Activated B cell treated with CpG ODN at 0.5 μM for 24 hours (primary cell): ENCODE data around the gene SGTB. TPM values are rescaled to one million over a fixed set of nuclear protein-coding genes. Genes with fewer than 3 reads are reported as not detected.

Source experiments
- ATAC-seq: fragments of 200-7000 bp; cut with Tn5 transposase; one replicate; pipeline ENCODE4 v1.10.0; 2021; ENCODE audit warnings: low read depth, mild to moderate bottlenecking, moderate library complexity
- CTCF ChIA-PET: fragments of 350-600 bp; sonication (Branson Sonifier 250); formaldehyde crosslinking; loops from one replicate; lab custom pipeline; 2021; ENCODE audit warnings: antibody characterized with exemption; lab: Charles Lee
- POLR2A ChIA-PET: fragments of 350-600 bp; sonication (Branson Sonifier 250); formaldehyde crosslinking; loops from one replicate; lab custom pipeline; 2021; ENCODE audit warnings: antibody characterized with exemption; lab: Charles Lee
- DNase-seq: peaks from one replicate; pipeline ENCODE4 v3.0.0; 2022
- H3K27ac Mint-ChIP-seq: one replicate; pipeline ENCODE4 v1.8.0; 2020; ENCODE audit warnings: mixed read lengths
- H3K27me3 Mint-ChIP-seq: one replicate; pipeline ENCODE4 v1.8.0; 2021; ENCODE audit warnings: mixed read lengths
- H3K36me3 Mint-ChIP-seq: one replicate; pipeline ENCODE4 v1.8.0; 2021; ENCODE audit warnings: low read depth, mixed read lengths
- H3K4me1 Mint-ChIP-seq: one replicate; pipeline ENCODE4 v1.8.0; 2021; ENCODE audit warnings: mixed read lengths
- H3K4me3 Mint-ChIP-seq: one replicate; pipeline ENCODE4 v1.8.0; 2020; ENCODE audit warnings: mild to moderate bottlenecking, mixed read lengths
- H3K9me3 Mint-ChIP-seq: one replicate; pipeline ENCODE4 v1.8.0; 2020; ENCODE audit warnings: mixed read lengths
- CTCF ChIP-seq: fragments of 200-600 bp; IDR thresholded peaks from one replicate; pipeline ENCODE4 v1.8.0; 2022; ENCODE audit warnings: antibody characterized with exemption, mild to moderate bottlenecking
- intact Hi-C: fragments of 100-400 bp; cut with micrococcal nuclease; formaldehyde crosslinking; loops from one replicate; pipeline ENCODE4 v1.15.1; 2024
- total RNA-seq: library from RNA; stranded (reverse); gene quantifications from 2 replicates; pipeline ENCODE4 v1.2.3, GENCODE V29; 2022

SGTB gene
- total RNA-seq, 1 donor from 2014 or later: 9.5 TPM

DNA sequence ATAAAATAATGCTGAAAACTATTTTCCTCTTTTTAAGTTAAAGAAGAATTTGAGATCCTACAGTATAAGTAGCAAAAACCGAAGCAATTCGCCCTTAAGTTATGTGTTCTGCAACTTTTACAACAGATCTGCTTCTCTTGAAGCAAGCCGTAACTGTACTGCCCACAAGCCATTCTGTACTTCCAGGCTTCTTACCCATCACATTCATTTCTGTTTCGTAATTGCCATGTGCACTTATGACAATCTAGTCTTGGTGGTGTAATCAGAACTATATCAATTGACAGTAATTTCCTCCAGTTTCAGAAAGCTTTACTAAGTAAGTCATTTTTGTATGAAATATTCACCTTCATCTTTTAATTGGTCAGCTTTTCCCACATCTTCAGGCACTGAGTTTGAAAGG is 13.8 kb downstream of the SGTB start:
- Mint-ChIP-seq H3K4me1 (no peaks in the 10 kb centered on the region), H3K9me3 (no peaks in the 10 kb centered on the region), H3K36me3 (peaks cover 30% of the 10 kb centered on the region), H3K27me3 (no peaks in the 10 kb centered on the region), H3K27ac (no peak overlapping the region), H3K4me3 (no peak overlapping the region)
- no peak for ATAC-seq
- no peak for TF ChIP-seq CTCF
- intact Hi-C loops: no loop called here
- CTCF ChIA-PET: interaction anchor here (1.2 kb wide), 1 partner anchor 14 kb away, joined by 3 read pairs; the partner anchor contains the start of genes NLN and SGTB
- POLR2A ChIA-PET: no interaction called here
- no peak for DNase-seq

- no peak for TF ChIP-seq CTCF
- ChIA-PET CTCF (interaction anchor here (1.2 kb wide), 1 partner anchor 14 kb away, joined by 3 read pairs; the partner anchor contains the start of genes NLN and SGTB), POLR2A (no interaction called here)
- no peak overlapping the region for H3K27ac Mint-ChIP-seq
- no peak for ATAC-seq
- no peak overlapping the region for H3K4me3 Mint-ChIP-seq
- no peaks in the 10 kb centered on the region for H3K27me3 Mint-ChIP-seq
- intact Hi-C loops: no loop called here
- H3K36me3 Mint-ChIP-seq: peaks cover 35% of the 10 kb centered on the region
- no peaks in the 10 kb centered on the region for H3K9me3 Mint-ChIP-seq
- no peak for DNase-seq
- no peaks in the 10 kb centered on the region for H3K4me1 Mint-ChIP-seq
These were observed 14.2 kb downstream of the SGTB start for GRCh38 chr5:65707663-65708062.

- intact Hi-C loops: no loop called here
- Mint-ChIP-seq H3K27ac (no peak overlapping the region), H3K9me3 (no peaks in the 10 kb centered on the region), H3K4me3 (no peak overlapping the region), H3K4me1 (no peaks in the 10 kb centered on the region), H3K36me3 (peaks cover 33% of the 10 kb centered on the region), H3K27me3 (no peaks in the 10 kb centered on the region)
- ChIA-PET POLR2A (no interaction called here), CTCF (no interaction called here)
- DNase-seq (no peak), ATAC-seq (no peak)
- no peak for TF ChIP-seq CTCF
These were observed 17.2 kb downstream of the SGTB start for GRCh38 chr5:65704621-65705239.

- peaks cover 18% of the 10 kb centered on the region for H3K4me1 Mint-ChIP-seq
- no peak overlapping the region for H3K27ac Mint-ChIP-seq
- TF ChIP-seq CTCF: no peak
- no peak overlapping the region for H3K4me3 Mint-ChIP-seq
- H3K9me3 Mint-ChIP-seq: no peaks in the 10 kb centered on the region
- ATAC-seq: no peak
- ChIA-PET CTCF (no interaction called here), POLR2A (no interaction called here)
- DNase-seq: no peak
- H3K27me3 Mint-ChIP-seq: no peaks in the 10 kb centered on the region
- peaks cover 38% of the 10 kb centered on the region for H3K36me3 Mint-ChIP-seq
- intact Hi-C loops: no loop called here
These were observed 19.9 kb downstream of the SGTB start for GRCh38 chr5:65702036-65702435.

DNA sequence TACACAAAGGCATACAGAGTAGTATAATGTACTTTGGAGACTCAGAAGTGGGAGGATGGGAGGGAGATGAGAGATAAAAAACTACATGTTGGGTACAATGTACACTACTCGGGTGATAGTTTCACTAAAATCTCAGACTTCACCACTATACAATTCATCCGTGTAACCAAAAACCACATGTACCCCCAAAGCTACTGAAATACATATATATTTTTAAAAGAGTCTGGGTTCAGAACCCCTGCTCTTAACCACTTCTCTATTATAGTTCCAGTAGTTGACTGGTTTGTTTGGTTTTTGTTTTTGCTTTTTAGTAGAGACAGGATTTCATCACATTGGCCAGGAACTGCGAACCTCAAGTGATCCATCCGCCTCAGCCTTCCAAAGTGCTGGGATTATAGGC is 22.6 kb downstream of the SGTB start:
- no peak for TF ChIP-seq CTCF
- H3K4me3 Mint-ChIP-seq: no peak overlapping the region
- DNase-seq (no peak), ATAC-seq (no peak)
- POLR2A ChIA-PET: no interaction called here
- no peaks in the 10 kb centered on the region for H3K27me3 Mint-ChIP-seq
- no peak overlapping the region for H3K27ac Mint-ChIP-seq
- no peaks in the 10 kb centered on the region for H3K9me3 Mint-ChIP-seq
- intact Hi-C loops: no loop called here
- peaks cover 18% of the 10 kb centered on the region for H3K4me1 Mint-ChIP-seq
- CTCF ChIA-PET: no interaction called here
- peaks cover 29% of the 10 kb centered on the region for H3K36me3 Mint-ChIP-seq
